IMR-90 (cell line): ENCODE data around the gene TAF3. TPM values are rescaled to one million over a fixed set of nuclear protein-coding genes. Genes with fewer than 3 reads are reported as not detected.

Experiments
- ATAC-seq: fragments of 200-7000 bp; cut with Tn5 transposase; 2 replicates; pipeline ENCODE4 v1.9.1; 2020; ENCODE audit warnings: low read depth, mild to moderate bottlenecking, moderate library complexity
- BruUV-seq: library from RNA; stranded (reverse); fragments of 400-500 nt; replicated peaks from 2 replicates; lab custom pipeline; 2021; lab: Mats Ljungman, UMichigan
- CTCF ChIA-PET: fragments of 300-600 bp; formaldehyde crosslinking; extraction: SDS; loops from one replicate; lab custom pipeline; 2021; ENCODE audit warnings: antibody characterized with exemption; lab: Yijun Ruan, JAX
- POLR2A ChIA-PET: fragments of 300-600 bp; sonication (Branson Sonifier 250); formaldehyde crosslinking; loops from one replicate; lab custom pipeline; 2022; ENCODE audit warnings: antibody characterized with exemption; ENCODE audit not compliant: unreplicated experiment; lab: Charles Lee
- DNase-seq: peaks from one replicate; pipeline ENCODE4 v3.0.0; 2013
- H2AFZ ChIP-seq: replicated peaks from 2 replicates; pipeline ENCODE3; 2013; ENCODE audit warnings: low read length, mild to moderate bottlenecking; ENCODE audit not compliant: poor library complexity
- H2AK5ac ChIP-seq: 2 replicates; pipeline ENCODE4 v1.6.1; 2013; ENCODE audit warnings: low read depth, low read length, inconsistent platforms
- H2AK9ac ChIP-seq: replicated peaks from 2 replicates; pipeline ENCODE3; 2013; ENCODE audit warnings: mild to moderate bottlenecking, low read depth, low read length, moderate library complexity; ENCODE audit not compliant: poor library complexity
- H2BK120ac ChIP-seq: 2 replicates; pipeline ENCODE4 v1.6.1; 2013; ENCODE audit warnings: low read depth, low read length, inconsistent platforms
- H2BK15ac ChIP-seq: 3 replicates; pipeline ENCODE4 v1.6.1; 2013; ENCODE audit warnings: low read depth, low read length, inconsistent platforms
- H2BK20ac ChIP-seq: 2 replicates; pipeline ENCODE4 v1.6.1; 2013; ENCODE audit warnings: low read depth, mild to moderate bottlenecking, inconsistent platforms, low read length, moderate library complexity
- H2BK5ac ChIP-seq: 2 replicates; pipeline ENCODE4 v1.6.1; 2013; ENCODE audit warnings: mild to moderate bottlenecking, low read depth, low read length, inconsistent platforms; ENCODE audit not compliant: poor library complexity, severe bottlenecking
- H3K14ac ChIP-seq: replicated peaks from 2 replicates; pipeline ENCODE4 v1.6.1; 2013; ENCODE audit warnings: low read depth, low read length, inconsistent platforms
- H3K18ac ChIP-seq: 2 replicates; pipeline ENCODE4 v1.6.1; 2013; ENCODE audit warnings: low read depth, low read length, control low read depth
- H3K23ac ChIP-seq: 2 replicates; pipeline ENCODE4 v1.6.1; 2013; ENCODE audit warnings: low read depth, low read length, inconsistent platforms
- H3K27ac ChIP-seq: 2 replicates; pipeline ENCODE4 v1.5.1; 2013; ENCODE audit warnings: mild to moderate bottlenecking, control low read depth, low read length; ENCODE audit not compliant: insufficient read depth
- H3K27me3 ChIP-seq: 2 replicates; pipeline ENCODE4 v1.6.1; 2013; ENCODE audit warnings: low read length; ENCODE audit not compliant: control insufficient read depth, insufficient read depth
- H3K36me3 ChIP-seq: 2 replicates; pipeline ENCODE4 v1.6.1; 2013; ENCODE audit warnings: low read length, mixed read lengths; ENCODE audit not compliant: control insufficient read depth, insufficient read depth
- H3K4ac ChIP-seq: 2 replicates; pipeline ENCODE4 v1.6.1; 2013; ENCODE audit warnings: low read depth, low read length, inconsistent platforms
- H3K4me1 ChIP-seq: 2 replicates; pipeline ENCODE4 v1.6.1; 2013; ENCODE audit warnings: low read length, mixed read lengths; ENCODE audit not compliant: control insufficient read depth, insufficient read depth
- H3K4me2 ChIP-seq: 2 replicates; pipeline ENCODE4 v1.6.1; 2013; ENCODE audit warnings: low read depth, mild to moderate bottlenecking, control low read depth, low read length, moderate library complexity
- H3K4me3 ChIP-seq: 2 replicates; pipeline ENCODE4 v1.5.1; 2013; ENCODE audit warnings: low read depth, mild to moderate bottlenecking, control low read depth, low read length, moderate library complexity; ENCODE audit not compliant: insufficient read depth
- H3K56ac ChIP-seq: 2 replicates; pipeline ENCODE4 v1.6.1; 2013; ENCODE audit warnings: low read length, inconsistent platforms; ENCODE audit not compliant: insufficient read depth; ENCODE audit errors: extremely low read depth
- H3K79me1 ChIP-seq, 2 experiments: 2 replicates each; pipeline ENCODE4 v1.6.1; 2013; ENCODE audit warnings: low read length in 2 of 2, inconsistent platforms in 1 of 2, low read depth in 1 of 2
- H3K9ac ChIP-seq: 2 replicates; pipeline ENCODE4 v1.6.1; 2013; ENCODE audit warnings: low read depth, low read length, control low read depth
- H3K9me1 ChIP-seq: 2 replicates; pipeline ENCODE4 v1.6.1; 2013; ENCODE audit warnings: low read length, inconsistent platforms; ENCODE audit not compliant: insufficient read depth
- H3K9me3 ChIP-seq: 2 replicates; pipeline ENCODE4 v1.6.1; 2013; ENCODE audit warnings: low read length; ENCODE audit not compliant: control insufficient read depth, insufficient read depth
- H4K20me1 ChIP-seq: 2 replicates; pipeline ENCODE4 v1.6.1; 2013; ENCODE audit warnings: low read length, inconsistent platforms; ENCODE audit not compliant: insufficient read depth
- H4K5ac ChIP-seq: 2 replicates; pipeline ENCODE4 v1.6.1; 2013; ENCODE audit warnings: mild to moderate bottlenecking, low read depth, low read length, control low read depth
- H4K8ac ChIP-seq, 2 experiments: 2 replicates each; pipeline ENCODE4 v1.6.1; 2013; ENCODE audit warnings: low read depth in 2 of 2, low read length in 2 of 2, control low read depth in 1 of 2, inconsistent platforms in 1 of 2
- H4K91ac ChIP-seq: 2 replicates; pipeline ENCODE4 v1.6.1; 2013; ENCODE audit warnings: low read depth, low read length, inconsistent platforms; ENCODE audit not compliant: insufficient read depth
- CEBPB ChIP-seq: IDR thresholded peaks from 2 replicates; pipeline ENCODE4 v1.6.1; 2012; ENCODE audit warnings: low read depth, low read length, improper control_type of control experiment
- CHD1 ChIP-seq: IDR thresholded peaks from 2 replicates; pipeline ENCODE4 v1.6.1; 2012; ENCODE audit warnings: low read depth, low read length, improper control_type of control experiment
- ELK1 ChIP-seq: fragments of 150-350 bp; IDR thresholded peaks from 2 replicates; pipeline ENCODE4 v1.6.1; 2016; ENCODE audit warnings: low read depth, mild to moderate bottlenecking, low read length, moderate library complexity, borderline replicate concordance
- MAZ ChIP-seq: IDR thresholded peaks from 2 replicates; pipeline ENCODE4 v1.6.1; 2012; ENCODE audit warnings: low read depth, mild to moderate bottlenecking, low read length, improper control_type of control experiment, moderate library complexity, borderline replicate concordance
- WGBS, 2 experiments: methylation state at CpG; one replicate each; pipeline versions ENCODE4 v1.1.5 to v1.1.7; 2013; ENCODE audit warnings: missing lambda C conversion rate in 2 of 2; ENCODE audit not compliant: insufficient read length in 1 of 2; ENCODE audit errors: extremely low coverage in 2 of 2; 5-methylcytosine and 5-hydroxymethylcytosine counted together
- dilution Hi-C: fragments of 300-500 bp; cut with HindIII; formaldehyde crosslinking; loops from one replicate; pipeline ENCODE4 v1.14.3; 2018; ENCODE audit warnings: low sequenced_read_pairs; ENCODE audit not compliant: unreplicated experiment
- in situ Hi-C: fragments of 300-500 bp; cut with MboI; formaldehyde crosslinking; loops from 3 replicates; pipeline ENCODE4 v1.14.3; 2019; ENCODE audit warnings: low sequenced_read_pairs, inconsistent platforms, mixed read lengths
- intact Hi-C: fragments of 100-400 bp; cut with micrococcal nuclease; formaldehyde crosslinking; loops from 2 replicates; pipeline ENCODE4 v1.10.0; 2022
- polyA plus RNA-seq, 3 experiments: library from polyadenylated mRNA; depleted of rRNA; stranded (reverse); fragments of >200 nt; gene quantifications; 2 replicates each; pipeline ENCODE4 v1.2.3, GENCODE V29; 2012; ENCODE audit warnings: low replicate concordance in 1 of 3
- total RNA-seq: library from RNA; depleted of rRNA; stranded (reverse); fragments of >200 nt; gene quantifications from 2 replicates; pipeline ENCODE4 v1.2.3, GENCODE V29; 2012

Gene TAF3
- total and polyA plus RNA-seq, 2 of the 4 experiments (the other 2 are of a cell fraction): 1.4 to 2.3 TPM

DNA sequence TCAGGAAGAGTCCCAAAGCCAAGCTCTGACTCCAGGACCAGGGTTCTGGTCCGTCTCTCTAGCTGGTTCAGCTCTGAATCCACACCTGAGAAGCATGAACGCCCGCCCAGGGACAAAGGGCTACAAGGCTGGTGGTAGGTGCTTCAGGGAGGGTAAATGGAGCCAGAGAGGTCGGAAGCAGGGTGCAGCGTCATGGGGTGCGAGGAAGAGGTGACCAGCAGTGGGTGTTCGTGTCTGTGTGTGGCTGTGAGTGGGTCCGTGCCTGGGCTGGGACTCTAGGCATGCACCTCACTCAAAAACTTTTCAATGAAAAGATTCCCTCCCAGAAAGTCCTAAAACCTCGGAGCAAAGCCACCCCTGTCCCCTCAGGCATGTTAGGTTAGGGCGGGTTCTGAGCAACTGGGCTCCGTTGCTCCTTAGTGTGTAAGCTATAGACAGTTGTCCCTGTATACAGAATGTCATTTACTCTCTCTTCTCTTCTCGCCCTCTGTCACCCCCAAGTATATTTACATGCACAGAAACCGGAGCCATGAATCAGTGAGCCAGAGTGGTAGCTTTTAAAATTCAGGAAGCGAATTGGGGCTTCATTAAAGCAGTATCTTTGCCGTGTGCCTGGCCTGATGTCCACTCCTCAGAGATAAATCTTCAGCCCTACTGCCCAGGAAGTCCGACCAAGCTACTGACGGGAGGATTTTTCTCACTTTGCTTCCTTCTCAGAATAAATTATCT is 223.9 kb downstream of the TAF3 start:
- H3K4me2 ChIP-seq: no peak overlapping the region
- ATAC-seq (no peak), DNase-seq (no peak)
- intact Hi-C loops (no loop called here), in situ Hi-C loops (no loop called here), dilution Hi-C loops (no loop called here)
- no peak overlapping the region for H3K9ac ChIP-seq
- no peak overlapping the region for H3K56ac ChIP-seq
- H3K4ac ChIP-seq: no peak overlapping the region
- 8% methylated on average over 2 of the region's 17 CpGs; no CpG with 5 or more reads in 1 of the 2 experiments for WGBS, 2 experiments
- TF ChIP-seq ELK1 (no peak), MAZ (no peak), CEBPB (no peak), CHD1 (no peak)
- H3K4me3 ChIP-seq: no peak overlapping the region
- no peak overlapping the region for H4K5ac ChIP-seq
- ChIA-PET CTCF (interaction anchor here (1.2 kb wide), 1 partner anchor 1166 kb away, joined by 4 read pairs; no protein-coding TSS in a partner anchor), POLR2A (no interaction called here)
- H3K79me1 ChIP-seq: no peaks in the 10 kb centered on the region
- no peak overlapping the region for H2BK5ac ChIP-seq
- H2BK15ac ChIP-seq: no peak overlapping the region
- H3K14ac ChIP-seq: no peak overlapping the region
- BruUV-seq: no TSS peak
- no peak overlapping the region for H3K27ac ChIP-seq
- no peak overlapping the region for H4K91ac ChIP-seq
- H4K8ac ChIP-seq: no peak overlapping the region
- H3K23ac ChIP-seq: no peak overlapping the region
- no peak overlapping the region for H3K18ac ChIP-seq
- peaks cover 14% of the 10 kb centered on the region for H3K9me3 ChIP-seq
- no peak overlapping the region for H2AK5ac ChIP-seq
- 0 out of 2 replicates have a peak, but pooled peaks cover 1% of the 10 kb centered on the region for H3K4me1 ChIP-seq
- H3K36me3 ChIP-seq: no peaks in the 10 kb centered on the region
- H4K20me1 ChIP-seq: no peaks in the 10 kb centered on the region; the same call in 1 of the 2 replicates
- H2AK9ac ChIP-seq: no peak overlapping the region
- no peak overlapping the region for H2BK20ac ChIP-seq
- H3K9me1 ChIP-seq: no peaks in the 10 kb centered on the region
- H2AFZ ChIP-seq: no peak overlapping the region
- H3K27me3 ChIP-seq: peaks cover 98% of the 10 kb centered on the region
- no peak overlapping the region for H2BK120ac ChIP-seq
